Measurements from ENCODE around the gene C4orf50. TPM values are rescaled to one million over a fixed set of nuclear protein-coding genes. Genes with fewer than 3 reads are reported as not detected.
"Not testable (repeated sequence)": the region's sequence is repeated elsewhere in the genome, so short reads cannot be mapped to it uniquely, and the experiment has no call there.

Gene C4orf50
- total and polyA plus RNA-seq, 5 donors from 2014 or later: 0.05 to 3.5 (median 0.11) TPM; not detected in 2

DNA sequence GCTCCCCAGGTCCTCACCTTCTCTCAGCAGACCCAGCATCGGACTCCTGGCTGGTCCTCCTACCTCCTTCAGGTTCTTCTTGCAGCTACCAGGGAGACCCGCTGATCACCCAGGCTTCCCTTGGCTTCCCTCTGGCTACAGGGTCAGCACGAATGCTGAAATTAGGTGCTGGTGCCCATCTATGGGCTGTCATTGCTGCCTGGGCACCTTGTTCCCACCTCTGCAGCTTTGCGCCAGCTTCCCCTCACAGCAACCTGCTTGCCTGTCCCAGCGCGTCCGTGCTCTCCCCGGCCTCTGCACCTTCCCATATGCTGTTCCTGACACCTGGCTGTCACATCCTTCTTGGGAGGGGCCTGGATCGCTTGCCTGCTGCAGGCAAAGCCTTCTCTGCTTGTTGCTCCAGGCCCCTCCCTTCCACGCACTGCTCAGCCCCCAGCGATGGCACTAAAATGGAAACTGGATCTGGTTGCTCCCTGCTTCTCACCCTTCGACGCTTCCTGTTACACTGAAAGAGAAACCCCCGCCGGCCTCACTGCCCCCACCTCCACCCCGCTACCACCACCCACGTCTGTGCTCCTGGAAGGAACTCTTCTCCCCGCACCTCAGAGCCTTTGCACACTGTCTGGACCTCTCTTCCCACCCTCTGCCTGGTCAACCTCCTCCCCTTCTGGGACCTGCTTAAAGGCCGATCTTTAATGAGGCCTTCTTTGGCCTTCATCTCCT is 22.2 kb downstream of the C4orf50 start:
- no peak for ATAC-seq (ENCODE audit: low read depth in 2 of 2)
- H3K4me3 ChIP-seq (ENCODE audit: low read depth, low read length): no peak overlapping the region
- no peak overlapping the region for H3K27ac ChIP-seq (ENCODE audit: insufficient read depth, low read length, poor library complexity, severe bottlenecking)
- H3K36me3 ChIP-seq (ENCODE audit: control insufficient read depth, insufficient read depth, low read length): no peaks in the 10 kb centered on the region
- Mint-ChIP-seq H3K4me3 (no peak overlapping the region), H3K27me3 (peaks cover 5% of the 10 kb centered on the region), H3K36me3 (no peaks in the 10 kb centered on the region), H3K27ac (no peak overlapping the region), H3K9me3 (peaks cover 0 to 2% (median 0%) of the 10 kb centered on the region in 7 donors), H3K4me1 (peaks cover 0 to 5% (median 0%) of the 10 kb centered on the region in 4 donors)
- no peaks in the 10 kb centered on the region for H3K9me3 ChIP-seq (ENCODE audit: control insufficient read depth in 2 of 2, low read length in 2 of 2)
- H3K27me3 ChIP-seq (ENCODE audit: control insufficient read depth, insufficient read depth, low read length): no peaks in the 10 kb centered on the region
- H3K4me1 ChIP-seq (ENCODE audit: control insufficient read depth, insufficient read depth, low read length, poor library complexity, severe bottlenecking): no peaks in the 10 kb centered on the region
- DNase-seq: no peak

GRCh38 chr4:5993876-5994811 is 24.1 kb downstream of the C4orf50 start:
- H3K27ac ChIP-seq (ENCODE audit: insufficient read depth, low read length, poor library complexity, severe bottlenecking): no peak overlapping the region
- H3K27me3 ChIP-seq (ENCODE audit: control insufficient read depth, insufficient read depth, low read length): no peaks in the 10 kb centered on the region
- peaks cover 0 to 4% (median 0%) of the 10 kb centered on the region in 7 donors for H3K9me3 Mint-ChIP-seq
- H3K9me3 ChIP-seq (ENCODE audit: control insufficient read depth in 2 of 2, low read length in 2 of 2): no peaks in the 10 kb centered on the region
- H3K4me1 ChIP-seq (ENCODE audit: control insufficient read depth, insufficient read depth, low read length, poor library complexity, severe bottlenecking): no peaks in the 10 kb centered on the region
- H3K36me3 Mint-ChIP-seq: no peaks in the 10 kb centered on the region
- H3K4me1 Mint-ChIP-seq: peaks cover 0 to 5% (median 0%) of the 10 kb centered on the region in 4 donors
- ATAC-seq (ENCODE audit: low read depth in 2 of 2) (no peak), DNase-seq (no peak)
- H3K27ac Mint-ChIP-seq: no peak overlapping the region
- no peak overlapping the region for H3K4me3 Mint-ChIP-seq
- peaks cover 2% of the 10 kb centered on the region for H3K27me3 Mint-ChIP-seq
- no peak overlapping the region for H3K4me3 ChIP-seq (ENCODE audit: low read depth, low read length)
- no peaks in the 10 kb centered on the region for H3K36me3 ChIP-seq (ENCODE audit: control insufficient read depth, insufficient read depth, low read length)

GRCh38 chr4:5993346-5993745 is 24.9 kb downstream of the C4orf50 start:
- H3K36me3 Mint-ChIP-seq; H3K27me3 Mint-ChIP-seq; H3K9me3 Mint-ChIP-seq; H3K9me3 ChIP-seq (ENCODE audit: control insufficient read depth in 2 of 2, low read length in 2 of 2); H3K4me1 ChIP-seq (ENCODE audit: control insufficient read depth, insufficient read depth, low read length, poor library complexity, severe bottlenecking); H3K4me3 ChIP-seq (ENCODE audit: low read depth, low read length); ATAC-seq (ENCODE audit: low read depth in 2 of 2); H3K27ac ChIP-seq (ENCODE audit: insufficient read depth, low read length, poor library complexity, severe bottlenecking); H3K36me3 ChIP-seq (ENCODE audit: control insufficient read depth, insufficient read depth, low read length); H3K4me3 Mint-ChIP-seq; H3K27ac Mint-ChIP-seq; H3K4me1 Mint-ChIP-seq; DNase-seq; H3K27me3 ChIP-seq (ENCODE audit: control insufficient read depth, insufficient read depth, low read length): not testable (repeated sequence)

DNA sequence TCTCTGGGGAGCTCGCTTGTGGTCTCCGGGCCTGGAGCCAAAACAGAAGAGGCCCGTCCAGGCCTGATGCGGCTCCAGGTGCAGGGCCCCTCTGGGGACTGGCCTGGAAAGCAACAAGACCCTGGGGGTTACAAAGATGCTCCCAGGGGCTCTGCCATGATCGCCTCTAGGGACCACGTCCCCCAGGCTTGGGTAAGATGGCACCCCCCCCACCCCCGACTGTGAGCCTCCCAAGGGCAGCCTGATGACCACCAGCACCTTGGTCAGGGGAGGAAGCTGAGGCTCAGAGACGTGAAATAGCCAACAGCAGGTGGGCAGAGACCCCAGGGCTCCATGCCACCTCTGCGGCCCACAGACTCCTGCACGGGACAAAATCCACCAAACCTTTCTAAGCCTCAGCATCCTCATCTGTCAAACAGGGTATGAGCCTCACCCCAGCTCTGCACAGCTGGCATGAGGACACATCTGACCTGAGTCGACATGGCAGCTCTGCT is 25.4 kb downstream of the C4orf50 start:
- Mint-ChIP-seq H3K4me3 (no peak overlapping the region), H3K27ac (no peak overlapping the region), H3K36me3 (no peaks in the 10 kb centered on the region), H3K9me3 (peaks cover 0 to 4% (median 0%) of the 10 kb centered on the region in 7 donors), H3K27me3 (no peaks in the 10 kb centered on the region), H3K4me1 (no peaks in the 10 kb centered on the region)
- H3K4me1 ChIP-seq (ENCODE audit: control insufficient read depth, insufficient read depth, low read length, poor library complexity, severe bottlenecking): no peaks in the 10 kb centered on the region
- no peak overlapping the region for H3K4me3 ChIP-seq (ENCODE audit: low read depth, low read length)
- no peak overlapping the region for H3K27ac ChIP-seq (ENCODE audit: insufficient read depth, low read length, poor library complexity, severe bottlenecking)
- DNase-seq: no peak
- H3K27me3 ChIP-seq (ENCODE audit: control insufficient read depth, insufficient read depth, low read length): no peaks in the 10 kb centered on the region
- ATAC-seq (ENCODE audit: low read depth in 2 of 2): no peak
- H3K36me3 ChIP-seq (ENCODE audit: control insufficient read depth, insufficient read depth, low read length): no peaks in the 10 kb centered on the region
- H3K9me3 ChIP-seq (ENCODE audit: control insufficient read depth in 2 of 2, low read length in 2 of 2): no peaks in the 10 kb centered on the region

- Histone ChIP-seq H3K4me3 (ENCODE audit: low read depth, low read length) (no peak overlapping the region), H3K27me3 (ENCODE audit: control insufficient read depth, insufficient read depth, low read length) (no peaks in the 10 kb centered on the region), H3K36me3 (ENCODE audit: control insufficient read depth, insufficient read depth, low read length) (no peaks in the 10 kb centered on the region), H3K27ac (ENCODE audit: insufficient read depth, low read length, poor library complexity, severe bottlenecking) (no peak overlapping the region), H3K9me3 (ENCODE audit: control insufficient read depth in 2 of 2, low read length in 2 of 2) (no peaks in the 10 kb centered on the region), H3K4me1 (ENCODE audit: control insufficient read depth, insufficient read depth, low read length, poor library complexity, severe bottlenecking) (no peaks in the 10 kb centered on the region)
- no peaks in the 10 kb centered on the region for H3K27me3 Mint-ChIP-seq
- DNase-seq: no peak
- H3K9me3 Mint-ChIP-seq: peaks cover 0 to 4% (median 0%) of the 10 kb centered on the region in 7 donors
- no peaks in the 10 kb centered on the region for H3K36me3 Mint-ChIP-seq
- H3K4me3 Mint-ChIP-seq: no peak overlapping the region
- H3K27ac Mint-ChIP-seq: no peak overlapping the region
- no peaks in the 10 kb centered on the region for H3K4me1 Mint-ChIP-seq
- ATAC-seq (ENCODE audit: low read depth in 2 of 2): no peak
Observed at GRCh38 chr4:5992171-5992827, 25.9 kb downstream of the C4orf50 start.

DNA sequence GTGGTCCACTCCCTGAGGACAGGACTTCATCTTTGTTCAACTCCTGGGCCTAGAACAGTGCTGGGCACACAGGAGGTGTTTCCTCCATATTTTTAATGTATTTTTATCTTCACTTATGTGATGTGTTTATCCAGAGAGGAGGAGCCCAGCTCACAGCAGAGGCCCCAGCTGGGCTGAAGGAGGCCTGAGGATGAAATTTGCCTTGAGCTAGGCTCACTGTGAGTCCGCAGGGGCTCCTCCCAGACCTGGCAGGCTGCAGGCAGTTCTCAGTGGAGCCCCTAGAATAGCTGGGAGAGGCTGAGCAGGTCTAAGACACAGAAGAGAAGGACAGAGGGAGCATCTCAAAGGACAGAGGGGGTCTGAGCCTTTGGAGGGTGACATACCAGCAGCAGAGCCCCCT is 26.8 kb downstream of the C4orf50 start:
- Histone ChIP-seq H3K36me3 (ENCODE audit: control insufficient read depth, insufficient read depth, low read length) (no peaks in the 10 kb centered on the region), H3K27me3 (ENCODE audit: control insufficient read depth, insufficient read depth, low read length) (no peaks in the 10 kb centered on the region), H3K4me1 (ENCODE audit: control insufficient read depth, insufficient read depth, low read length, poor library complexity, severe bottlenecking) (no peaks in the 10 kb centered on the region), H3K9me3 (ENCODE audit: control insufficient read depth in 2 of 2, low read length in 2 of 2) (no peaks in the 10 kb centered on the region), H3K27ac (ENCODE audit: insufficient read depth, low read length, poor library complexity, severe bottlenecking) (no peak overlapping the region), H3K4me3 (ENCODE audit: low read depth, low read length) (no peak overlapping the region)
- H3K9me3 Mint-ChIP-seq: peaks cover 0 to 4% (median 0%) of the 10 kb centered on the region in 7 donors
- no peak overlapping the region for H3K4me3 Mint-ChIP-seq
- DNase-seq (no peak), ATAC-seq (ENCODE audit: low read depth in 2 of 2) (no peak)
- no peaks in the 10 kb centered on the region for H3K27me3 Mint-ChIP-seq
- H3K36me3 Mint-ChIP-seq: no peaks in the 10 kb centered on the region
- no peak overlapping the region for H3K27ac Mint-ChIP-seq
- H3K4me1 Mint-ChIP-seq: no peaks in the 10 kb centered on the region

DNA sequence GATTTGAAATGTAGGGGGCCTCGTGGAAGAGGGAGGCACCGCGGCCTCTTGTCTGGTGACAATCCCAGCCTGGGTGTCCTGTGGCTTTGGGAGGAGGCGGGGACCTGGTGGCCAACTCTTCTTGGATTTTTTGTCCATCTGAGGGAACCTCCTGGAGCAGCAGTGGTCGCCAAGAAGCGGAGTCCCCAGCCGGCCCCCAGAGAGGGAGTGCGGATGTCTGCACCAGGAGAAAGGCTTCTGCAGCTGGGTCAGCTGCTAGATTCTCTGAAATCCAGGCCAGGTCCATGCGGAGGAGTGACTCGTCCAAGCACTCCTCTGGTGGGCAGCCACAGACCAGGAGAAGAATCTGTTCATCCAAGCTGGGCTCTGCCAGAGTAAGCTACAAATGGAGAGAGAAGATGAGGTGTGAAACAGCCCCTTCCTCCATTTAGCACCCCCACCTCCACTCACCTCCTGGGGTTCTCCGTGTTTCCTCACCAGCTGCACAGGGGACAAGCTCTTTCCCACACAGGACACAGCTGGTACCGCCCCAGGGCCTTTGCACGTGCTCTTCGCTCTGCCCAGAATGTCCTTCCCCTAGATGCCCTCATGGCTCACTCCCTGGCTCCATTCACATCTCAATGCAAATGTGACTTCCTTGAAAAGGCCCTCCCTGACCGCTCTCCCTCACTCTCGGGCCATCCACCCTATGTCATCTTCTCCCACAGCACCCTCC is 27.6 kb downstream of the C4orf50 start:
- no peak overlapping the region for H3K27ac Mint-ChIP-seq
- DNase-seq (no peak), ATAC-seq (ENCODE audit: low read depth in 2 of 2) (no peak)
- no peaks in the 10 kb centered on the region for H3K4me1 Mint-ChIP-seq
- Histone ChIP-seq H3K27me3 (ENCODE audit: control insufficient read depth, insufficient read depth, low read length) (no peaks in the 10 kb centered on the region), H3K4me1 (ENCODE audit: control insufficient read depth, insufficient read depth, low read length, poor library complexity, severe bottlenecking) (no peaks in the 10 kb centered on the region), H3K4me3 (ENCODE audit: low read depth, low read length) (no peak overlapping the region), H3K27ac (ENCODE audit: insufficient read depth, low read length, poor library complexity, severe bottlenecking) (no peak overlapping the region), H3K36me3 (ENCODE audit: control insufficient read depth, insufficient read depth, low read length) (no peaks in the 10 kb centered on the region), H3K9me3 (ENCODE audit: control insufficient read depth in 2 of 2, low read length in 2 of 2) (no peaks in the 10 kb centered on the region)
- peaks cover 0 to 4% (median 0%) of the 10 kb centered on the region in 7 donors for H3K9me3 Mint-ChIP-seq
- peak overlapping the region in 1 of 4 donors; percentile 18 for H3K4me3 Mint-ChIP-seq
- H3K36me3 Mint-ChIP-seq: no peaks in the 10 kb centered on the region
- H3K27me3 Mint-ChIP-seq: no peaks in the 10 kb centered on the region
